HG03460 (cell line): Measurements from ENCODE around the gene PPIL6.
"Not testable (repeated sequence)": the region's sequence is repeated elsewhere in the genome, so short reads cannot be mapped to it uniquely, and the experiment has no call there.

ENCODE experiments used
- ATAC-seq: cut with Tn5 transposase; IDR thresholded peaks from one replicate; pipeline ENCODE4 v1.9.1; 2021; ENCODE audit not compliant: unreplicated experiment

Gene PPIL6

DNA sequence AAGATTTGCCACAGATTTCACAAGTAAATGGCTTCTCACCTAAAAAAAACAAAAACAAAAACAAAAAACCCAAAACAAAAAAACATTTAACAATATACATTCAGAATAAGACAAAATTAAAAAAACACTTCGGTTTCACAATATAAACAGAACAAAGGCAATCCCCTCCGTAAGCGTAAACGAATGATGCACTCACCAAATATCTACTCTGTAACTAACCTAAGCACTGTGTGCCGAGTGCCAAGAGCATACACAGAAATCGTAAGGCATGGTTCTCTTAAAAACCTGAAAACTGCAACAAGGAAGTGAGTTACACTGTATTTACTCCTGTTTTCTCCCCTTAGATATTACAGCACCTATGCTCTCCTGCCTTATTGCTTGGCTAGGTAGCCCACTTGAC lies 27.3 kb upstream of the PPIL6 start:
- ATAC-seq, result no peak

DNA sequence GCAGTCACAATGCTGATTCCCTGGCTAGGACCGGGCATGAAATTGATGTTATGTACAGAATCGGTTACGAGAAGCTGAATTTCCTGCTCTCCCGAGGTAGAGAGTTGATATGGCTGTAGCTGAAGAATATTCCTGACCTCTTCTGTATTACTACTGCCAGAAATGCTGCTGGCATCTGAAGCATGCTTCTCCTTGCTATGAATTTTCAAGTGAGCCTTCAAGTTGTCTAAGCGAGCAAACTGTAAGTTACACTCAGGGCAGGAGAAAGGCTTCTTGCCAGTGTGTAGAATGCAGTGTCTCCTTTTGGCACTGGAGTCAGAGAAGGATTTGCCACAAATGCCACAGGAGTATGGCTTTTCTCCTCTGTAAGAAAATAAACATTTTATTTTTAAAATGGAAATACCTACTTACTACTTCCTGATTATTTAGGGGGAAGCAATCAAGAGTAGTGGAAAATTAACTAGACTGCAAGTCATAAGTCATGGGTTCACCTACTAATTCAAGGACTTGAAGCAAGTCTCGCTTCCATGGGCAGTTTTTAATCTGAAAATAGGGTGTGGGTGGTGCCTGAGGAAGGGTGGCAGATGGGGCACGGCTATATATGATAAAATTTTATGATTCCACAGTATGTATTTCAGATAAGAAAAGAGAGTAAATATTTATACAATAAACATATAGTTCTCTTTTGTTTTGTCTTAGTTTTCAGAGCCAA lies 25.9 kb upstream of the PPIL6 start:
- ATAC-seq, result no peak

DNA sequence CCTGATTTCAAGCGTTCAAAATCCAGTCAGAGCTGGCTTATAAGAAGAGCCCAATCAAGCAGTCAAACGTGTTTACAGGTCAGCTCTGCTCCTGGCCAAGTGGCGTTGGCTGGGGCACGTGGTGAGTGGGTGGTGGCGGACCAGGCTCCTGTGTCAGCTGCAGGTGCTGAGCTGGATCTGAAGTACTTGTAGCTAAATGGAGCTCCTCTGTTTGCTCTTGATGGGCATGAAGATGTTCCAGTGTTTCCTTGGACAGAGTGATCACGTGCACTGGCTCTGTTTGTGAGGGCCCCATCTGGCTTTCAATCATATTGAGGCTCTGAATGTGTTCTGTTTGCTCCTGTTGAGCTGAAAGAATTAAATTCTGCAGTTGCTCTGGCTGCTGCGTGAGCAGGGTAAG lies 25.3 kb upstream of the PPIL6 start:
- no peak for ATAC-seq

DNA sequence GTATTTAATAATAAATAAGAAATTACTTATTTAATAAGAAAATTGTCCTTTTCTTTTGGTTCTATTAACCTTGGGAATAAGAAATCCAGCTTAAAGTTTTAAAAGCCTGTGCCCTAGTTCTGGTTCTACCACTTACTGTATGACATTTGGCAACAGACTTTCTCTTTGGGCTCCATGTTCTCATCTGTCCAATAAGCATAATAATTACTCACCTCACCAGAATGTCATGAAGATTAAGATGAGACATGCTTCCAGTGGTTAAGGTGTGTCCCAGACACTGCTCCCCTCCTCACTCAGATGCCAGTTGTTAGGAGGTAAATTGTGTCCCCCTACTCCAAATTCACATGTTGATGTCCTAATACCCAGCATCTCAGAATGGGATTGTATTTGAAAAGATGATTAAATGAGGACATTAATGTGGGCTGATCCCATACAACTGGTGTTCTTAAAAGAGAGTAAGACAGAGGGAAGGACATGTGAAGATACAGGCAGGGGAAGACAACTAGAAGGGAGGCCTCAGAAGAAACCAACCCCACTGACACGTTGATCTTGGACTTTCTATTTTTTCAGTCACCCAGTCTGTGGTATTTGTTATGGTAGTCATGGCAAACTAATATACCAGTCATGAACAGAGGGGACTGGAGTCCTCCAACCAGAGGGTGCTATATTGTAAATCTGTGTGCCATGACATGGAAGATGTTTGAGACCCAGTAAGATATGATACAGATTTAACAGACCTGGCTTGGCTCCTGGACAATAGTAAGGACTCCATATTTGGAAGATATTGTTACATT lies 21.5 kb upstream of the PPIL6 start:
- no peak for ATAC-seq

DNA sequence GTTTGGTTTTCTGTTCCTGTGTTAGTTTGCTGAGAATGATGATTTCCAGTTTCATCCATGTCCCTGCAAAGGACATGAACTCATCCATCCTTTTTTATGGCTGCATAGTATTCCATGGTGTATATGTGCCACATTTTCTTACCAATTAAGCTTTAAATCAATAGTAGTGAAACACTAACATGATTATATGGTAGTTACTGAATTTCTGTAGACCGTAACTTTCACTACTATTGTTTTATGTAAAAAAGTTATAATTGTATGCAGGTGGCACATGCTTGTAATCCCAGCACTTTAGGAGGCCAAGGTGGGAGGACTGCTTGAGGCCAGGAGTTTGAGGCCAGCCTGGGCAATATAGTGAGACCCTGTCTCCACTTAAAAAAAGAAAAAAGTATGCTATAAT lies 20.8 kb upstream of the PPIL6 start:
- ATAC-seq, result not testable (repeated sequence)

DNA sequence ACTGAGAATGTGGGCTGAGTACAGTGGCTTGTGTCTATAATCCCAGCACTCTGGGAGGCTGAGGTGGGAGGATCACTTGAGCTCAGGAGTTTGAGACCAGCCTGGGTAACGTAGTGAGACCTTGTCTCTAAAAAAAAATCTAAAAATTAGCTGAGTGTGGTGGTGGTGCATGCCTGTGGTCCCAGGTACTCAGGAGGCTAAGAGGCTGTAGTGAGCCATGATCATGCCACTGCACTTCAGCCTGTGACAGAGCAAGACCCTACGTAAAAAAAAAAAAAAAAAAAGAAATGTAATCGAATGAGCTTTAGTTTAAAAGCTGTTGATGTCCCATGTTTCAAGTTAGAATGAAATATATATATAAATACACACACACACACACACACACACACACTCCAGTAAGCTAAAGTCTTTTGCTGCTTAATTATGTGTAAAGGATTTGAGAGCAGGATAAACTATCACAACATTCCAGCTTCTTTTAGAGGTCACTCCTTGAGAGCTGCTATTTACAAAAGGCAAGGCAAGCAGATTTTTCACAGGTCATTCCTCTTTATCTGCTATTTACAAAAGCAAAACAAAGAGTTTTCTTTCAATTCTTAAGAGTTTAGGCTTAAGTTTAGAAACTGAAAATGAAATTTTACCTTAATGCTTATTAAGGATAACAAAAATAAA lies 19.9 kb upstream of the PPIL6 start:
- ATAC-seq, result no peak

DNA sequence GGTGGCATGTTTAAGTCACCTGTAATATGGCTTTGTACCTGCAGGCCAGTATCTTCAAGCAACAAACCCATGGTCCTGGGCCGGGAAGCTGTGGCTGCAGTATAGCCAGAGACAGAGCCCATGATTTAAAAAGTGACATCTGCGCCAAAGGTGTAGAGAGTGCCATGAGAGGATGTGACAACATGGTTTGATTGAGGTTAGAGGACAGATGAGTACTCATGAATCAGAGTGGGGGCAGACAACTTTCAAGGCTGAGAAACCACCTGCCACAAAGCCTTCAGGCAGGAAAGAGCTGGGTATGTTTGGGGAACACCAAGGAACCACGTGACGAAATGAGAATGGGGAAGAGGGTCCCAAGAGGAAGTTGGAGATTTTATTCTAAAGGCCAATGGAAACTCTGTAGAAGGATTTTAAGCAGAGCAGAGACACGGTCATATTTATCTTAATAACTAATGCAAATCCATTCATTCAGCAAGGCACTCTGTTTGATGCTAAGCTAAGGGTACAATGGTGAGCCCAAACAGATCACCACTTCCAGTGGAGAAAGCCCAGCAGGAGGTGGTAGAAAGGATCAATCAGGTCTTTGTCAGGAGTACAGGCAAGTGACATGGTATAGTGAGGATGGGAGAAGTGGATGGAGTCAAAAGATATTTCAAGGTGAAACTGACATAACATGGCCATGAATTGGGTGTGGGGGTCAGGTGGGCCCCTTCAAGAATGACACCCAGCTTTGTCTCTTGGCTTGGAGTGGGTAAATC lies 18.5 kb upstream of the PPIL6 start:
- no peak for ATAC-seq

DNA sequence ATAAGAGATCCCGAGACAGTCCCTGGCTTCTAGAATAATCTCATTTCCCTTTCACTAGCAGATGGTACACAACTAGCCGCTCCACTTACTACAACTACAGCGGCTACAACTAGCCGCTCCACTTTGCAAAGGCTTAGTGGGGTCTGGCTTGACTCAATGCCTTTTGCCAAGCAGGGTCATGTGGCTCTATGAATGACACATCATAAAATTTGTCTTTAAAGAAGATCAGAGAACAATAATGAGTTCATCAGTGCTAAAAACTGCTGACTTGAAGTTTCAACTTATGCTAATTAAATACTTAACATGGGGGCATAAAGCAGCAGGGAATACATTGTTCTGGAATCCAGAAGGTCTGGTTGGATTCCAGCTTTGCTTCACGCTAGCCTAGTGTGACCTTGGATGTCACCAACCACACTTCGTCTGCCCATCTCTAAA lies 17.2 kb upstream of the PPIL6 start:
- ATAC-seq, result no peak

DNA sequence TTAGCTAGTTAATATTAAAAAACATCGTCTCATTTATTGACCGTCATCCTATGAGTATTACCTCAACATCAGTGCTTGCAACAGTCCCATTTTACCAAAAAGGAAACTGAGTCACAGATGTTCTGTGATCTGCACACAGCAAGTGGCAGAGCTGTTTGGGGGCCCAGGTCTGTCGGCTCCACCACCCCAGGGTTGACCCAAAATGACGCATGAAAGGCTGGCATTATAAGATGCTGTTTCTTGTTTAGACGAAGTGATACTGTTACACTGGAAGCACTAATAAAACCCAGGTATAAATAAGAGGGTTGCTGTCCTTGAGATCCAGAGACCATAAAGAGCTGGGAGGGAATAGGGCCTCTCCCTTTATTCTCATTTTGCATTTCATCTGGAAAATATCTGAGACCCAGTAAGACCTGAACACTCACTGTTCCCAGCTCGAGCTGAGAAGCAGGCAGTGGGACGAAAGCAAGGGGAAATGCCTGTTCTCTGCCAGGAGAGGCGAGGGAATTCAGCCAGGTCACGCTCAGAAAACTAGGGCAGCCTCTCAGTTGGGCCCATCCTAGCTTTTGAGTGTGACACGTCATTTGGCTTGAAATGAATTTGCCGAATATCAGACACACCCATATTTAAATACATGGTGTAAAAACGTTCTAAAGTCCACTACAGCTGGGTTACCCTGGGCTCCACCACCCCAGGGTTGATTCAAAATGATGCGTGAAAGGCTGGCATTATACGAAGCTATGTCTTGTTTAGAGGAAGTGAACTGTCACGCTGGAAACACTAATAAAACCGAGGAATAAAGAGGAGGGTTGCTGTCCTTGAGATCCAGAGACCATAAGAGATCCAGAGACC lies 16.5 kb upstream of the PPIL6 start:
- ATAC-seq, result no peak

DNA sequence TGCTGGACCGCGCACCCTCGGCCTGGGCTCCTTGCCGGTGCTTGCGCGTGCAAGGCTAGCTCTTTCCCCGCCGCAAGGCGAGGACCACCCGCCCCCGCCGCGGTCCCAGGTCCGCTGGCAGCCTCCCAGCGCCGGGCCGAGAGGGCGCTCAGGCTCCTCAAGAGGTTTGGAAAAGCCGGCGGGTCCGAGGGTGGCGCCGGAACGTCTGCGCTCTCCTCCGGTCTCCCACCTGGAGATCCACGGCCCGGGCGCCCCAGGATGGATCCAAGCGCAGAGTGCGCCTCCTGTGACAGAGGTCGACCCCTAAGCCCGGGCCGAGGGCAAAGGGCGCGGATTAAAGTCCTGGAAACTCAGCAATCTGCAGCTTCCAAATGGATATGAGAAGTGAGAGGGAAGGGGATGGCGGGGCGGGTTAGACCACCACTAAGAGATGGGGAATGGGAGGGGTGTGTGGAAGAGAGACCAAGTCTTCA lies 15.7 kb upstream of the PPIL6 start:
- peak; percentile 2 for ATAC-seq

DNA sequence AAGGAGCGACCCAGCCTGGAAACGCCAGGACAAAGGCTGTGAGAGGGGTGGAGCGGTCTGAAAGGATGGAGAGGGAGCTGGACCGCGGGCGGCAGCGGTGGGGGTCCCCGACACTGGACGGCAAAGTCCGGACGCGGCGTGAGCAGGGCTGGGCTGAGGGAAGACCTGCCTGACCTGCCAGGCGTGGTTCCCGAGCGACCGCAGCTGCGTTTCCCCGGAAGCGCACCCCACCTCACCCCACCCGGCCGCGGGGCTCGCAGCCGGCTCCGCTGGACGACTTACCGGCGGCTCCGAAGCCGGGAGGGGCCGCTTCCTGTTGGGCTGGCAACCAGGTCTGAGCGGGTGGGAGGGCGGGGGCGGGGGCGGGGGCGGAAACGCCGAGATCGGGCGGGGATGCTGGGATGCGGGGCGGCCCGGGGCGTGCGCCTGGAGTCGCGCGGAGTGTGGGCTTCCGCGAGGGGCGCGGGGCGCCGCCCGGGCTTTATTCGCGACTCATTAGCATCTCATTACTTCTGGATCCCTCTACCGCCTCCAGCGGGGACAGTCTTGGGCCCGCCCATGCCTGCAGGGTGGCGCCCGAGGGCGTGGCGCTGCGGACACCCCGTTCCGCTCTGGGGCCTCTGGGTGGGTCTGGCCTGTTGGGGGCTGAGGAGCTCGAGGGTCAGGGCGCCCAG lies 15.1 kb upstream of the PPIL6 start, which contains the start of gene MICAL1:
Gene MICAL1 (minus strand): TSS at position 336 of the 674 bp plus-strand sequence. CDS start 1,576 bp downstream, outside the sequence.
- peak; percentile 50 for ATAC-seq

DNA sequence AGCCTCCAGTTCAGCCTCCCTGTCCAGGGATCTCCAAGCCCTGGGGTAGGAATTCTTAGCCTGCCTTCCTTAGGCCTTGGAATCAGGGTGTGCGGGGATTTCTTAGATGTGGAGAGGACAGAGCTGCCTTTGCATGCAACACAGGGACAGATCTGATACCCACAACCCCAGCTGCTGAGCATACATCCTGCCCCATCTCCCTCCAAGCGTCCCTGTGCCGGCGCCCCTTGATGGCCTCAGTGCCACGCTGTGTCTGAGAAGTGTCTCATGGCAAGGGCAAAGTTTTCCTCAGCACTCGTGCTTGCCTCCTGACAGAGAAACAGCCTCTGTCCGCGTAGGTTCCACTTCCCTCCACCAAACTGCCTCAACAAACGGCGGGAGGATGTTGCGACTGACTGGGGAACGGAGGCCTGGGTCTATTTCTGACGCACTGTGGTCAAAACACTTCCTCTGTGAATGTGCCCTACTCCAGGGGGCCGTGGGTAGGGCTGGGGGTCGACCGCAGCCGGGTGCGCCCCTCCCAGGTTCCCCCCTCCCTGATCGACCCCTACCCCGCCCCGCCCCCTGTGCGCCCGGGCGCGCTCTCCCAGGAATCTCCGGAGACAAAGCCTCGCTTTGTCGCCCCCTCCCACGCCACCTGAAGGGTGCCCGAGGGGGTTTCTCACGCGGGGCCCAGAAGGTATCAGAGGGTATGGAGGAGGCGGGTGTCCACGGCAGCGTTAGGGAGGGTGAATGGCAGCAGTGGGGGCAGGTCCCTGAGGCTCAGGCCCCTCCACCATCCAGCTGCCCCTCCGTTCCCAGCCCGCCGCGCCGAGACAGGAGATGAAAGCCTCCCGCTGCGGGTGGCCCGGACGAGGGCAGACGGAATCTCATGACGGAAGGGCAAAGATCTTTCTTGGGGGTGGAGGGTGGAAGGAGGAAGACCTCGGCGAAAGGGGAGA lies 14.3 kb upstream of the PPIL6 start:
- peak; percentile 33 for ATAC-seq

DNA sequence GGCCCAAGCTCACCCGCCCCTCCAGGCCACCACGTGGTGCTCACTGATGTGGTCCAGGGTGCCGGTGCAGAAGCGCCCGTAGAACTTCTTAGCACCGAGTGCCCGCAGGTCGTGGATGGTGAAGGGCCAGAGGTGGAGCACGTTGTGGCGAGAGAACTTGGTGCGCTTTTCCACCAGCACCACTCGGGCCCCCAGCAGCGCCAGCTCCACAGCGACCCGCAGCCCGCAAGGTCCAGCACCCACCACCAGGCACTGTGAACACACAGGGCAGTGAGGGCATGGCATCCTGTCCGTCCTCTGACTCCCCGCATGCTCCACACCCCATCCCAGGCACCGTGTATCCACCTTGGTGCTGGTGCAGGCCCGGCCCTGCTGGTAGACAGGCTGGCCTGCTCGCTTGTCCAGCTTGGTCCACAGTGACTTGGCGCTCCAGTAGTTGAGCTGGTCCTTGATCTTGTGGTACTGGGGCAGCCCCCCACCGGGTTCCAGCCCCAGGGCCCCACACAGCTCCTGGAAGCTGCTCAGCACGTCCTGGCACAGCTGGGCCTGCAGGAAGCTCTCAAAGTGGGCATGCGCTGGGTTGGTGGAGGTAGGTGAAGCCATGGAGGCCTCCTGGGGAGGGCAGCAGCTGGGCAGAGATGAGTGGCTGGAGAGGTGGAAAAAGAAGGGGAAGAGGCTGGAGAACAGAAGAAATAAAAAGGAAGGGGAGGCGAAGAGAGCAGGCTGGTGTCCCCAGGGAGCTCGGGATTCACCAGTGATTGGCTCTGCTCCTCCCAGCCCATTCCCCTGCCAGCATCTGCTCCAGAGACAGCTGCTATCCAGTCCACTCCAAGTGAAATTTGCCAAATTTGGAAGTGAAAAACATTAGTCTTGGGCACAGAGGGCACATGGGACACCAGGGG lies 13.4 kb upstream of the PPIL6 start:
- ATAC-seq, result no peak

DNA sequence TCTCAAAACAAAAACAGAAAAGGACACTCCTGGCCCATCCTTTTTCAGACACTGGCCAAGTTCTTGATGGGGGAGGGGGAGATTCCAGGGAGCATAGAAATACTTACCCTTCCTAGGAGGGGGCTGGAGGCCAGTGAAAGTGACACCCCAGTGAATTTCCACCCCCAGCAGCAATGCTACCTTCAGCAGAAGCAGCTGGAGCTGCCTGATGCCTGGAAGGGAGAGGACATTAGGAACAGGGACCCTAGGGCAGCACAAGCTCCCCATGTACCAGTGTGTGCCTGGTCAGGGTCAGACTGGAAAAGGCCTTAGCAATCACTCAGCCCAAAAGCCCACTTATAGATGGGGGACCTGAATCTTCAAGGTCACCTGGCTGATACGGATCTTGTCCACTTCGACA lies 12.7 kb upstream of the PPIL6 start:
- ATAC-seq, result no peak

DNA sequence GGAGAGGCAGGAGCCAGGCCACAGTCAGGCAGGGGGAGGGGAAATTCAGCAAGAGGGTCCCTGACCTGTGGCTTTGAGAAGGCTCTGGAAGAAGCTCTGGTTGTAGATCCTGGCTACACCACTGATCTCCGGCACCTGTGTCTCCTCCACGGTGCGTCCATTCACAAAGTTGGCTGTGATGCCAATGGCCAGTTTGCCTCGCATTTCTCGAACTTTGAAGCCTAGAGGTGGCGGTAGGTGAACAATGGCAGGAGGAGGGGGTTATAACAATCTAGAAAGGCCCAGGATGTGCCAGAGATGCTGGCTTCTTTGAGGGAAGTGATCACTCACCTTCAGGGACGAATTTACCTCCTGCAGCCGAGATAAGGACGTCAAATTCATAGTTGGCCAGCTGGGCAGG lies 11.8 kb upstream of the PPIL6 start:
- ATAC-seq, result no peak

DNA sequence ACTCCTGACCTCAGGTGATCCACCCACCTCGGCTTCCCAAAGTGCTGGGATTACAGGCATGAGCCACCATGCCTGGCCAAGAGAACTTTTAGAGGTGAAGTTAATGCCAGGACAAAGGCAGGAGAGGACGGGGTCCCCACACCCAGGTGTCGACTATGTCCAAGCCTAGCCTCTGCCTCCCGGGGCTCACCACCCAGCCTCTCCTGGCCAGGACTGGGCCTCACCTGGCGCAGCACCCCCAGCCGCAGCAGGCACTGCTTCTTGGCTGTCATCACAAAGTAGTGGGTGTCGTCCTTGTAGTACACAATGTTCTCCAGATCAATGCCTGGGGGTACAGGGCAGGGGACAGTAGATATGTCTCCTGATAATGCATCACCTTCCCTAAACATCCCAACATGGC lies 10.9 kb upstream of the PPIL6 start:
- ATAC-seq, result no peak

DNA sequence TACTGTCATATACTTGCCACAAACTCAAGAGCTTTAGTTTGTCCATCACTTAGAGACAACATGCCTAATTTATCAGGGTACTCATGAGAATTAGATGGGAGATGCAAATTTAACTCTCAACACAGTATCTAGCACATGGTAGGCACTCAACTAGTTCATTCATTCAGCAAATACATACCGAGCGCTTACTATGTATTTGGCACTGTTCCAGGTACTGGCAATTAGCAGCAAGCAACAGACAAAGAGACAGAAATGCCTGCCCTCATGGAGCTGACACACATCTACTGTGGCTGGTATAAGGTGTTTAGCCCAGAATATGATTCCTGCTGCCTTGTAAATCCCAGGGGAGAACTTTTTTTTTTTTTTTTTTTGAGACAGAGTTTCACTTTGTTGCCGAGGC lies 10.4 kb upstream of the PPIL6 start:
- no peak for ATAC-seq
